RCC 7860 (cell line): ENCODE results near the gene HIBADH.

ENCODE experiments used
- DNase-seq: peaks from one replicate; pipeline ENCODE4 v3.0.0-alpha.2; 2015; ENCODE audit warnings: low spot score
- FAIRE-seq: peaks from 2 replicates; lab custom pipeline; 2012; peaks lifted over from hg19 to GRCh38; lab: Jason Lieb, UNC

Gene HIBADH

DNA sequence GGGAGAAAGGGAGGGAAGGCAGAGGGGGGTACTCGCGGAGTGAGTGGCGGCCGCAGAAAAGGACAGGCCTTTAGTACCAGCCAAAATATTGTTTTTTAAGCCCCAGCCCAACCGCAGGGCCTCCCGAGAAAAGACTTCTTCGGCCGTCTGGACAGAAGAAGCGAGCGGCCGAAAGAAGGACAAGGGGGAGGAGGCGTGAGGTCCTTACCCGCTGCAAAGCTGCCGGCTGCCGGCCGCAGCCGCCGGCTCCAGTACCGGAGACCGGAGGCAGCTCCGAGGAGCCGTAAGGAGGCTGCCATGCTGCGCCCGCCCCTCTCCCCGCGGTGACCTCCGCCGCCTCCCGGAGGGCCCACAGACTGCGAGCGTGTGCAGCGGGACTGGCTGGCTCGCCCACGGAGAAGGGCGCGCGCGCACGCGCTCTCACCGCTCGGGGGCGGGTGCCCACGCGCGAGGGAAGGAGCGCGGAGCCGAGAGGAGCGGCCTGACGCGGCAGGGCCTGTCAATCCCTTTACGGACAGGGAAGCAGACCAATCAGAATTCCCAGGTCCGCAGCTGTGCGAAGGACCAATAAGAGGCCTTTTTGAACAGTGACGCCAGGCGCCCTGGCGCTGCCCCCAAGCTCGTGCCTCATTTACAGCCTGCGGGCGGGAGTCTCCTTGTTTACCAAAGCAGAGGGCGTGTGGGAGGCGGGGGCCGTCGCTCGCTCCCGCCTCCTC is at the start of gene HIBADH:
Gene HIBADH (minus strand): TSS at position 394 of the 716 bp plus-strand sequence. CDS start 95 bp downstream, at position 299.
- peak; percentile 84 for FAIRE-seq

DNA sequence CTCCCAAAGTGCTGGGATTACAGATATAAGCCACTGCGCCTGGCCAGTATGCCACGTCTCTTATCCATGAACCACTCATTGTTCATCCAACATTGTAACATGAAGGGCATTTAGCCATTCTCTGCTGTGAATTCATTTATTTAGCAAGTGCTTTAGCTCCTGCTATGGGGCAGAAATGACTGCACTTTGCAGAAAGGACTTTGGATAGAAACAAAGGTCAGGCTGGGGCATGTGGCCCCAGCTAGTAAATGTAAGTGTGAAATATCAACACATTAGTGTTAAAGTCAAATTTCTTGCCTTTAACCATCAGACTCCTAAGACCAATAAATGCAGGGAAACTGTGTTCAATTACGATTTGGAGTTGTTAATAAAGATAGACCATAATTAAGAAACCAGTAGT is 49.5 kb upstream of the HIBADH start:
- FAIRE-seq, result no peak
- DNase-seq, result no peak

More for the DNA sequence above, at the start of gene HIBADH:
- peak; percentile 99 for DNase-seq

DNA sequence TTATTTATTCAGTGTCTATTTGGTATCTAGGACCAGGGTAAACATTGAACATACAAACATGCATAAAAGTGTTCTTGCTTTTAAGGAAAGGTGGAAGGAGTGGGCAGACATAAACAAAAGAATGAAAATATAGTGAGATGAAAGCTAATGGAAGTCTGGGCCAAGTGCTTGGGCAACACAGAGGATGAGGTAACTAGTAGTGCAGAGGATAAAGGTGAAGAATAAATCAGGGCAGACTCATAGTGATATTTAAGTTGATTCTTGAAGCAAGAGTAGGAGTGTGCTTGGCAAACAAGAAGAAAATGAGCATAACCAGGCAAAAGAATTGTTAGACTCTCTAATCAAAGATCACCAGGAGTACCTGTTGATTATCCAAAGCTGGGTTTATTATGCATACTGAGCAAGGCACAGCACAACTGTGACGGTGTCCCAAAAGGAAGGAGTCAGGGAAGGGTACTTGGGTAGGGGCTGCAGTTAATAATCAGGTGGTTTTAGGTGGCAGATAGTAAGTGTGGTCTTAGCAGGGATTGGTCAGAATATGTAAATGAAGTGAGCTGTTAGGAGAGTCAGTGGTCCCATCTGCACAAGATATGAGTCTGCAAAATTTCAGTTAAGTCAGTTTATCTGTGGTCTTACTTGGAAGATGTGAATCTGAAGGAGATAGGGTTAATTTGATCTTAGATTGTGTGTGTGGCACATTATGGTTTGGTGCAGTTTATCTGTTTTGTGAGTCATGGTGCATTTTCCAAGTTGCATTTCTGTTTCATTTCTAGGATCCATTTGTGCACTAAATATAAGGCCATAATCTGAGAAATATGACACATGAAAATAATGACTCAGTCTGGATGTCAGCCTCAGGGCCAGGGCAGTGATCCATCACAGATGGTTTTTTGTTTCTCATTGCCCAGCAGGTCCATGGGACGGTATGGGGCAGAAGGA is 46.7 kb upstream of the HIBADH start:
- FAIRE-seq (peak; percentile 46), DNase-seq (peak; percentile 24)

DNA sequence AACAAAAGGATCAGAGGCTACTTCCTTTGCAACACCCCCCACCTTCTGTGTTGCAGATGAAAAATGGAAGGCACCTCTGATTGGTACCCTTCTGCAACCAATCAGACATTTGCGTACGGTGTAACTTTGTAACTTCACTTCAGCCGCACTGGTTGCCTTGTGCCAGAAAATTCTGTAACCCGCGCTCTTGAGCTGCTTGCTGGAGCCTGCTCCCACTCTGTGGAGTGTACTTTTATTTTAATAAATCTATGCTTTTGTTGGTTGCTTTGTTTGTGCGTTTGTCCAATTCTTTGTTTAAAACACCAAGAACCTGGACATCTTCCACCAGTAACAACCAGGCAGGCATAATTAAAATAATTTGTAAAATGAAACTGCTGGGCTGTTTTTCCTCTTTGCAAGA is 45.8 kb upstream of the HIBADH start:
- DNase-seq, result no peak
- no peak for FAIRE-seq

DNA sequence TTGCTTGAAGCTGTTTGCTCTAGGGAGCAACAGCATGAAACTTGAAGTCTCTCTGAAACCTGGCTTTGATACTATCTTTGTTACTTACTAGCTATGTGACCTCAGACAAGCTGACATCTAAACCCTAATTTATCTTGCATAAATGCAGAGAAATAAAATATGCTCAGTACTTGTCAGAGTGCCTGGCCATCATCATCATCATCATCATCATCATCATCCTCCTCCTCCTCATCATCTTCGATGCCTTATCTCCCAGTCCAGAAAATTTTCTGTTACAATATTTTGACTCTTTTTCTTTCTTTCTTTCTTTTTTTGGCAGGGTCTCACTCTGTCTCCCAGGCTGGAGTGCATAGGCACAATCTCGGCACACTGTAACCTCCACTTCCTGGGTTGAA is 42.5 kb upstream of the HIBADH start:
- DNase-seq (no peak), FAIRE-seq (no peak)

DNA sequence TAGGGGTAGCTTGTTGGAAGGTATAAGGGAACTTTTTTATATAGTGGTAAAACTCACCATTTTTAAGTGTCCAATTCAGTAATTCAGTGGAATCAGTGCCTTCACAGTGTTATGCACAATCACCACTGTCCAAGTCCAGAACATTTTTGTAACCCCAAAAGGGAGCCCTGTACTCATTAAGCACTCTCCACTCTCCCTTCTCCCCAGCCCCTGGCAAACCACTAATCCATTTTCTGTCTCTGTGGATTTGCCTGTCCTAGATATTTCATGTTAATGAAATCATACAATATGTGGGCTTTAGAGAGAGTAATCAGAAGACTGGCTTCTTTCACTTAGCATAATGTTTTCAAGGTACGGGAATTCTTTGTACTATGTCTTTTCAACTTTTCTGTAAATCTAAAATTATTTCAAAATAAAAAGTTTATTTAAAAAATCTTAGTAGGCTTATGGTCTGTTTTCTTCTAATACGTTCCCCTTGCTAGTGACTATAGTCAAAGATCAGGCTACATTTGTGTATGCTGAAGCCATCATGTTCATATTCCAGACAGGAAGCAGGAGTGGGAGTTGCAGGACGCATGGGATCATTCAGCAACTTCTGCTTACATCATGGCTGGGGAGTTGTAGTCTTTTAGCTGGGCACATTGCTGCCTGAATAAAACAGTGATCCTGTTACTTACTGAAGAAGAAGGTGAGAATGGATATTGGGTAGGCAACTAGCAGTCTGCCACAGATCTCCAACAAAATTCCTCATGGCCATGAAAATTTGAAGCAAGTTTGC is 41.9 kb upstream of the HIBADH start:
- DNase-seq, result no peak
- no peak for FAIRE-seq

DNA sequence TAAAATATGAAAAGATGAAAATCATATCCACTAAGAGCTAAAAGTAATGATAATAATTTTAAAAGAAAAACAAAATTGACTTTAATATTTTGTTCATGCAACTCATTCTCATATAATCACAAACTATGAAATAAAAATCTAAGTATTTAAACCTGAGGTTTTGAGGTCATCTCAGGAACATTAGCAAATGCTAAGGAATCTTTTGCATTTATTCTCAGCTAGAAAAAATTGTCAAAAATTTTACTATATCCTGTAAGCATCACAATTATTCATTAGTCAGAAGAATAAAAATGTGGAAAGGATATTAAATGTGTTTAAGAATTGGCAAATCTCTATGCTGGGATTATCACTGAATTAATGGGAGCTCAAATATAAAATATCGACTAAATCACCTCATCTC is 40.5 kb upstream of the HIBADH start:
- FAIRE-seq, result peak; percentile 54

DNA sequence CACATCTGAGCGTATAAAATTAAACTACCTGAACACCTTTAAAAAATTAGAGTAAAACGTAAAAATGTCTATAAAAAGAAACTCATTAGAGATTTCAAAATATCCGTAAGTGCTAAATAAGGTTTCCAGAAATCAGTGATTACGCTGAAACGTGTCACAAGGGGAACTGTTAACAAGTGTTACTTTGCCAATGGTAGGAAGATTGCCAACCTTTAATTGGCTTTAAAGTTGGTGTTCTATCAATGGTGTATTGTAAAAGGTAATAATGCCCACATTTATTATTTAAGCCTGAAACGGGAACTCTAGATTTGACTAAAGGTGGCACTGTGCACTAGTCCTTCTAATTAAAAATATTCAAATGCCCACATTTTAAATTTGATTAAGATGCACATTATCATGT is 37.8 kb upstream of the HIBADH start:
- FAIRE-seq (no peak), DNase-seq (no peak)

More for the DNA sequence above, 40.5 kb upstream of the HIBADH start:
- DNase-seq, result no peak

DNA sequence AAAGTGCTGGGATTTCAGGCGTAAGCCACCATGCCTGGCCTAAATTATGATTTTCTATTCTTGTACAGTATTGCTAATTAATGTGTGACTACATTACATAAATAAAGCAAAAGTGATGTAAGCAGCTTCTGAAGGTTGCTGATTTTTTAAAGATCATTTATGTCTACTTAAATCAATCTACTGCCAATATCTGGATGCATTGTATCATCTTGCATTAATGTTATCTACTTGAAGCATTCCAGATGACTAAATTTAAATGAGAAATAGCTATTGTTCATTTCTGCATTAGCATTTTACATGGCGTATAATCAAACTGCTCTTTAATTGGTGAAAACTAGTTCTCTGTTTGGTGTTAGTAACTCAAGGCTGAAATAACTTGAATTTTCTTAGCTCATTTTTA is 37.1 kb upstream of the HIBADH start:
- no peak for DNase-seq
- no peak for FAIRE-seq

DNA sequence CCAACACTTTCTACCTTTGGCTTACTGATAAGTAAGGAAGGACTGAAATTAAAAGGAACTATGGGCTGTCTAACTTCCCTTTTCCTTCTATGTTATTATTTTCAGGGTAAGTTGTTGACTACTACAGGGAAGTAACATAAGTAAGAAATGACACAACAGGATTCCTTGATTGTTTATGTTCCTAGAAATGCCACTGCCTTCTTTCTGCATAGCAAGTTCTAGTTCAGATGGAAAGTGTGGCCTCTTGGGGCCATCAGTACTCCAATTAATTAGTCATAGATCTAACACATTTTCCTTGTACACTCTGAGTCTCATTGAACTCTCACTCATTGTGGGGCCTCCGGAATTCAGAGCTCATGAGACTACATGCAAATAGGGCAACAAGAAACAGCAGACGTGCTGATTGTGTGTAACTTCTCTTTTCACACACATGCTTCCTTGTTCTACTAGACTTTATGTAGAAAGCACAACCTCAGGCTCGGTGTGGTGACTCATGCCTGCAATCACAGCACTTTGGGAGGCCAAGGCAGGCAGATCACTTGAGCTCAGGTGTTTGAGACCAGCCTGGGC is 35.3 kb upstream of the HIBADH start:
- FAIRE-seq (peak; percentile 41), DNase-seq (no peak)

DNA sequence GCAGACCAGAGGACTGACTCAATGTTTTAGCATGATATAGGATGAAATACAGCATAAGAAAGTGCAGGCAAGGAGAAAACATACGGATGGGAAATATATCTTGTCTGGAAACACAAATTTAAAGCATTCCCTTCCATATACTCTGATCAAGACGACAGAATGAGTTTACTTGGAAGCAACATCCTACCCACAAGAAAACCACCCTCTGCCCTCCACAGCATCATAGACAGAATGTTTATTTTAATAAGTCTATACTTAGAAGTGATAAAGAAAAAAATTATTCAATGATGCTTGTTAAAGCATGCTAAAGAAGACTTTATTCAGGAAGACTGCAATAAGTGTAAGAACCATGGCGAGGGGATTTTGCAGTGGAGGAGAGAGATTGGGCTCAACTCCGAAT is 32.4 kb upstream of the HIBADH start:
- no peak for FAIRE-seq
- DNase-seq, result no peak

DNA sequence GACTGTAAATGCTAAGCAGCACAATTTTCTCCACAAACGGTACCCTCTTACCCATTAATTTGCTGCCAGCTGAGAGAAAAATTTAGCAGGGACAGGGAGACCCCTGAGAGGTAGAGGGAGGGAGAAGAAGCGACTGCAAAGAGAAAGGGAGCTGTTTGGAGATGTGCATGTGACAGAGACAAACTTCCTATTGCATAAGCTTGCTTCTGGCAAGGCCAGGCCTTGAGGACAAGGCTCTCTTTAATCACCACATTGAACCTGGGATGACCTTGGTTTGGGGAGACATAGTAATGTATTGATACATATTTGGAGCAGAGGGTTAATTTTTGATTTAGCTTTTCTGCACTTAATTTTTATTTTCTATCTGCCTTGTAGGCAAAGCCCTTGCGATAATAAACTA is 31.1 kb upstream of the HIBADH start:
- DNase-seq (no peak), FAIRE-seq (no peak)

DNA sequence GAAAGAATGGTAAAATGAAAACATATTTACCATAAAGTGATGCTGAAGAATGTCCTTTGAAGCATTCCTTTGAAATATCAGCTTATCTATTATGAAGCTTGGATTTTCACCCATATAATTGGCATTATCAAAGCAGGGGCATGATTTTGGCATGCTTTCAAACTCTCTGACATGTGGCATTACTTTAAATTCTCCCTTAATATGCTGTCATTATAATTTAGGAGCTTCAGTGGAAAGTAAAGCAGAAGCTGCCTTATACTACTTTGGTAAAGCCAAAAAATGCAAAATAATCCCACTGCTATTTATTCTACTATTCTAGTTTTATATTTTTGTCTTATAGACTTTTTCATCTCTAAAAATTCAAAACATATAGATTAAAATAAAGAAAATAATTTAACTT is 28.0 kb upstream of the HIBADH start:
- DNase-seq (no peak), FAIRE-seq (no peak)

DNA sequence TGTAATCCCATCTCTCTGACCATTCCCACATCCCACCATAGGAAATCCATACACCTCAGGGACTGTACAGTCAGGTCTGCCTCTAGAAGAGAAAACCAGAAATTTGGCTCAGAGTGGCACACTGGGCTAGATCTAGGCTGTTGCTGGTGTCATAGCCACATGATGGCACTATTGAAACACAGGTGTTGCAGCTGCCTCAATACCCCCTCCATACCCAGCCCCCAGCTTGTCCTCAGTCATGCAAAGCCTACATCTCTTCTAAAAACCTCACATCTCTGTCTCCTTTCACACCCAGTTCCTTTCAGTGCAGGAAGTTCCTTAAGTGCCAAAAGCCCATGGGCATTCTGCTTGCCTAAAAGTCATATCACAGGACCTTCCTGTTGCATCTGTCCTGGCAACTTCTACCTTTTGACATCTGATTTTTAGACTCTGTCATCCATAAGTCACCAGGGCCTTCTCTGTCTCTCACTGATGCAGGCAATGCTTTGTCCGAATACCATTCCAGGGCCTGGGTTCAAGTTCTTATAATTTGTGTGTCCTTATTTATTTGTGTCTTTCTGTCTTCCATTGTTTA is 27.0 kb upstream of the HIBADH start:
- FAIRE-seq (no peak), DNase-seq (no peak)

DNA sequence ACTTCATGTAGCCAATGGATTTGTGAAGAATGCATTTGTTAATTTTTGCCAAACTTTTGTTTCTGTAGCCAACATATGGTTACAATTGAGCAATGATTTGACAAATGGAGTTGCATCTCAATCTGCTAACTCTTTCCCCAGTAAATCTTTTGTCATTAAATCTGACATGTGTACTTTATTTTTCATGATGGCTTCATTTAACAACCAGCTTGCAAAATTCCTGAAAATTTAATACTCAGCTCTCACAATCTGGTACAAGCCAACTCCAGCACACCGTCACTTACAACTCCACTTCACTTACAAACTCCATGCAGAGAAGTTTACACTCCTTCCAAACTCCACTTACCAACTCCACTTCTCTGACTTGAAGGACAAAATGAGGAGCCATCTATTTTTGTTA is 26.5 kb upstream of the HIBADH start:
- FAIRE-seq, result no peak

DNA sequence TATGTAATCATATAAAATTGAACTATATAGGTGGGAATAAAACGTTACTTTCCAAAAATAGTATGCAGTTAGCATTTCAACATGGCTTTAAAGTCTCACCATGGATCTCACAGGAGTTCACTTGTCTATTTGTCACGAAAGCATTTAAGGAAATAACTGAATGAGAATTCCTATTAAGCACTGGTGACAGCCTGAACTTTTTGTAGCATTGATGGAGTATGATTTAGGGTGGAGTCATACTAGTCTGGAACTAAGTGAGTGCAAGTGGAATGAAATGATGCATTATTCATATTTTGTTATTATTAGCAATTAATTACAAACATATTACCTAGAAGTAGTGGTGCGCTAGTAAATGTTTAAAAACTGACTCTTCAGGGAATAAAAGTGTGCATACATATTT is 26.0 kb upstream of the HIBADH start:
- DNase-seq, result no peak
- no peak for FAIRE-seq

More for the DNA sequence above, 26.5 kb upstream of the HIBADH start:
- no peak for DNase-seq

DNA sequence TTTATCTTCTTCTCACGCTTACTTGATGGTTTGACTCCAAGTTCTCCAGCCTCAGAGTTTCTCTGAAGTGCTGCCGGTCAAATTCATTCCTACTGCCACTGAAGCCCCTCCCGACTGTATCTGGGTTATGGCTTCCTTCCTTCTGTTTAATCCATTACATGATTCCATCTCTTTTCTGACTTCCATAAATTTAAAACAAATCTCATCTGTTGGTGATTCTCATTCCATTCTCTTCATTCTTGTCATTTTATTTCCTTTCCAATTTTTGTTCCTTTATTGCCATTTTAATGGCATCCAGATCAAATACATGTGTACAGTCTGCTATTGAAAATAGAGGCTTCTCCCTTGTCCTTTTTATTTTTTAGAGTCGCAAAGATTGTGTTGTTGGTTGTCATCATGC is 25.4 kb upstream of the HIBADH start:
- no peak for FAIRE-seq

DNA sequence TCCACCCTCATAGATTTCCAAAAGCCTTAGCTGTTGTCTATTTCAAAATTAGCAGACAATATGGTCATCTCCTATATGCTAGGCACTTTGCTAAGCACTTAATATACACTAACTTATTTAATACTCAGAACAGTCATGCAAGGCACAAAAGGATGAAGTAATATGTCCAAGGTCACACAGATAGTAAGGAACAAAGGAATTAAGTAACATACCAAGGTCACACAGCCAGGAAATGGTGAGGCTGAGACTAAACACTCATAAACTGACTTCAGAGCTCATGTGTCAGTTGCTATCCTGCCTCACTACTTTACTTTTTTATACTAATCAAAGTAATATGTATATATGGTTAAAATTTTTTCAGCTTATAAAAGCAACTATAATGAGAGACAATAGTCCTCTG is 23.6 kb upstream of the HIBADH start:
- FAIRE-seq, result no peak
- DNase-seq, result no peak

More for the DNA sequence above, 25.4 kb upstream of the HIBADH start:
- no peak for DNase-seq

DNA sequence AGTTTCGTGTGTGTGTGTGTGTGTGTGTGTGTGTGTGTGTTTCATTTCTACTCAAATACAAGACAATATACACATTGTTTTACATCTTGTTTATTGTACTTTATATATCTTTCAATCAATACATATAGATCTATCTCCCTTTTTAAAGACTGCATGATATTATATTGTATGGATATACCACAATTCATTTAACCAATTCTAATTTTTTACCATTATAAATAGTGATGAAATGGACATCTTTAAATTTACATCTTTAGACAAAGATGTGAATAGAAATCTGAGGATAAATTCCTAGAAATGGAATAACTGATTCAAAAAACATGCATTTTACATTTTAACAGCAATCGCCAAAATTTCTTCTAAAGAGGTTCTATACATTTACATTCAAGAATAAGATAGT is 23.2 kb upstream of the HIBADH start:
- FAIRE-seq, result no peak
- DNase-seq, result no peak

DNA sequence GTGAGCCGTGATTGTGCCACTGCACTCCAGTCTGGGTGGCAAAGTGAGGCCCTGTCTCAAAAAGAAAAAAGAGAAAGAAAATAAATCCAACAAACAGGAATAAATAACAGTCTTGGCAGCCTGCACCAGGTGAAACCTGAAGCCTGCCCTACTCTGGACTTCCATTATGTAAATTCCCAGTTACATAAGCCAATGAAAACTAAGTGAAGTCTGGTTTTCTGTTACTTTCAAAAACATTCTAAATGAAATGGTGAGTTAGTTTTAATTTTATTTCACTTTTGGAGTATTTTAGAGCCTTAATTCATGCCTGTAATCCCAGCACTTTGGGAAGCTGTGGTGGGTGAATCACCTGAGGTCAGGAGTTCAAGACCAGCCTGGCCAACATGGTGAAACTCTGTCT is 22.5 kb upstream of the HIBADH start:
- no peak for FAIRE-seq
- no peak for DNase-seq

DNA sequence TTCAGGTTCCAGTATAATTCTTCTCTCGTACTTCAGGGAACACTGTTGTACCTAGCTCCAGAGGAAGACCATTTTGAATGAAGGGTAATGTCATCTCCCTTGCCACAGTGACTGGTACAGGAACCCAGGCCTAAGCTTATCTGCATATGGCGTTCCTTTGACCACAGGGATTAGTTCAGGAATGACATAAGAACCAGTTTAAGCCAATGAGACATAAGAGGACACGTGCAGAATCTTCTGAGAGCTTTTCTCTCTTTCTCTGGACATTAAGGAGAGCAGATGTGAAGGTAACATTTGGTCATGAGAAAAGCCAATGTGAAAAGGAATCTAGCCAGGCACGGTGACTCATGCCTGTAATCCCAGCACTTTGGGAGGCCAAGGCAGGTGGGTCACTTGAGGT is 21.8 kb upstream of the HIBADH start:
- FAIRE-seq (no peak), DNase-seq (no peak)
